Activated CD8-positive, alpha-beta T cell treated with anti-CD3 and anti-CD28 coated beads, Interleukin-2, amount 10 ng/mL, durations not matched to agents 7 days and 5 days (primary cell): ENCODE results near the gene PTPRC. TPM values are rescaled to one million over a fixed set of nuclear protein-coding genes. Genes with fewer than 3 reads are reported as not detected.

Experiments
- ATAC-seq: fragments of 150-1000 bp; cut with Tn5 transposase; one replicate; pipeline ENCODE4 v1.10.0; 2021; ENCODE audit warnings: moderate library complexity
- CTCF ChIA-PET: fragments of 350-600 bp; sonication (Branson Sonifier 250); formaldehyde crosslinking; loops from one replicate; lab custom pipeline; 2021; ENCODE audit warnings: antibody characterized with exemption; lab: Charles Lee
- POLR2A ChIA-PET: fragments of 350-600 bp; sonication (Branson Sonifier 250); formaldehyde crosslinking; loops from one replicate; lab custom pipeline; 2021; ENCODE audit warnings: antibody characterized with exemption; lab: Charles Lee
- DNase-seq: peaks from one replicate; pipeline ENCODE4 v3.0.0-alpha.2; 2020
- H3K27ac Mint-ChIP-seq: one replicate; pipeline ENCODE4 v1.8.0; 2021; ENCODE audit warnings: mild to moderate bottlenecking, mixed read lengths
- H3K27me3 Mint-ChIP-seq: one replicate; pipeline ENCODE4 v1.8.0; 2021; ENCODE audit warnings: low read depth, mixed read lengths
- H3K36me3 Mint-ChIP-seq: one replicate; pipeline ENCODE4 v1.8.0; 2021; ENCODE audit warnings: low read depth, mixed read lengths
- H3K4me1 Mint-ChIP-seq: one replicate; pipeline ENCODE4 v1.8.0; 2021; ENCODE audit warnings: low read depth, mixed read lengths
- H3K4me3 Mint-ChIP-seq: one replicate; pipeline ENCODE4 v1.8.0; 2021; ENCODE audit warnings: mild to moderate bottlenecking, mixed read lengths
- H3K9me3 Mint-ChIP-seq: one replicate; pipeline ENCODE4 v1.8.0; 2022; ENCODE audit warnings: mixed read lengths; ENCODE audit not compliant: insufficient read depth
- total RNA-seq, 2 experiments: library from RNA; stranded (reverse); gene quantifications; one replicate each; pipeline ENCODE4 v1.2.3, GENCODE V29; 2021

Gene PTPRC
- total RNA-seq, 2 experiments from 2014 or later: 604 to 619 TPM

DNA sequence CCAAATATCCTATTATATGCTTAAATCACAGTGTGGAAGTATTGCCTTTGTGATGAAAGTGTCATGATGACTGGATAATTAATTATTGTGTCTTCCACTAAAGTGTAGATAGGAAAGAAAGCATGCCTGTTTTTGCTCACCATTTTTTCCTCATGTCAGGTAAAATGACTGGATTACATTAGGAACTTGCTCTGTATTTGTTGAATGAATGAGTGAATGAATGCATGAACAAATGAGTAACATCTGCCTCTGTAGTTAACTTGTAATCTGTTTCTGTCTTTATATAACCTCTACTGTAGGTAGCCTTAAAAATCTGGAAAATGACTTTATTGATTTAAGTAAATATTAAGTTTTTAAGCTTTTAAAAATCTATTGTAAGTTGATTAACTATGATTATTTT, 2.9 kb upstream of the PTPRC start:
- Mint-ChIP-seq H3K9me3 (peaks cover 4% of the 10 kb centered on the region), H3K27ac (peak overlapping the region; percentile 67), H3K4me1 (peaks cover 66% of the 10 kb centered on the region), H3K36me3 (peaks cover 40% of the 10 kb centered on the region), H3K4me3 (peak overlapping the region; percentile 30), H3K27me3 (no peaks in the 10 kb centered on the region)
- ChIA-PET CTCF (interaction anchor here (1.5 to 10.6 kb wide), 3 partner anchors 14 to 46 kb away, joined by 4 to 169 read pairs (median 5); no protein-coding TSS in a partner anchor), POLR2A (interaction anchor here (1.0 to 8.2 kb wide), 7 partner anchors 12 to 117 kb away, joined by 3 to 215 read pairs (median 13); no protein-coding TSS in a partner anchor)
- ATAC-seq (no peak), DNase-seq (no peak)

DNA sequence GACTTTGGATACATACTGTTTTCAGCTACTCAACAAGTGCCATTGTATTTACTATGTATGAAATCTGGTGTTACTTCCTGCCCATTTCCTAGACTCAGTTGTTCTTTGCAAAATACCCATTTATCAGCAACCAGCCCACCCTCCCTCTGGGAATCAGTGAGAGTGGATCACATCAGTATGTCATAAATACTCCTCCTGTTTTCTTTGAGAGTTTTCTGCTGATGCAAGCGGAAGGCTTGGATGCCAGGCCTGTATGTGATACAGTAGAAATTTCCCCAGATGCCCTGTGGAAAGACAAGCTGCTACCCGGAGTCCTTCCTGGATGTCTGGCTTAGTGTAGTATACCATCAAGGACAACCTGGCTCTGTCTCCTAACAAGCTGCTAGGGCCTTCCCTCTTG, 2.4 kb upstream of the PTPRC start:
- ATAC-seq: no peak
- peak overlapping the region; percentile 24 for H3K4me3 Mint-ChIP-seq
- peaks cover 4% of the 10 kb centered on the region for H3K9me3 Mint-ChIP-seq
- ChIA-PET POLR2A (interaction anchor here (1.0 to 8.2 kb wide), 10 partner anchors 12 to 480 kb away, joined by 3 to 215 read pairs (median 6); partner anchors contain the start of gene NEK7), CTCF (interaction anchor here (1.0 to 10.6 kb wide), 4 partner anchors 14 to 80 kb away, joined by 3 to 169 read pairs (median 4); no protein-coding TSS in a partner anchor)
- H3K36me3 Mint-ChIP-seq: peaks cover 45% of the 10 kb centered on the region
- H3K27ac Mint-ChIP-seq: peak overlapping the region; percentile 89
- H3K4me1 Mint-ChIP-seq: peaks cover 61% of the 10 kb centered on the region
- DNase-seq: no peak
- no peaks in the 10 kb centered on the region for H3K27me3 Mint-ChIP-seq

DNA sequence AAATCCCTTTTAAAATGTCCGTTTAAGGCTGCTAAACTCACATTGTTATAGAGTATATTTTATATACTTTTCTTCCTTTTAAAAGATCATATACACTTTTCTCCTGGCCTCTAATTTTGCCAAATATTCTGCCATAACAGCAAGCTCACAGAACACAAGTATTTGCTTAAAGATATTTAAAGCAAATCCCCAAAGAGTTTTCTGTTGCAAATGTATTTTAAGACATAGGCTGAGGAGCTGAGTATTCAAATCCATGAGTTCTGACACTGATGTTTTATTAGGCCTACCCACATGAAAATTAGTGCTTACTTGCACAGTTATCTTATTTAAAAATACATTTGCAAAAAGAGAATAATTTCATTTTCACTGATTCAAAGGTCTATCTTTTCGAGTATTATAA, 1.7 kb upstream of the PTPRC start:
- DNase-seq (no peak), ATAC-seq (no peak)
- CTCF ChIA-PET: interaction anchor here (1.0 to 10.6 kb wide), 6 partner anchors 15 to 117 kb away, joined by 3 to 169 read pairs (median 5); no protein-coding TSS in a partner anchor
- peak overlapping the region; percentile 66 for H3K4me3 Mint-ChIP-seq
- no peaks in the 10 kb centered on the region for H3K27me3 Mint-ChIP-seq
- H3K9me3 Mint-ChIP-seq: no peaks in the 10 kb centered on the region
- peaks cover 49% of the 10 kb centered on the region for H3K36me3 Mint-ChIP-seq
- H3K4me1 Mint-ChIP-seq: peaks cover 54% of the 10 kb centered on the region
- POLR2A ChIA-PET: interaction anchor here (1.0 to 8.2 kb wide), 9 partner anchors 11 to 480 kb away, joined by 3 to 215 read pairs (median 6); partner anchors contain the start of gene NEK7
- peak overlapping the region; percentile 89 for H3K27ac Mint-ChIP-seq

DNA sequence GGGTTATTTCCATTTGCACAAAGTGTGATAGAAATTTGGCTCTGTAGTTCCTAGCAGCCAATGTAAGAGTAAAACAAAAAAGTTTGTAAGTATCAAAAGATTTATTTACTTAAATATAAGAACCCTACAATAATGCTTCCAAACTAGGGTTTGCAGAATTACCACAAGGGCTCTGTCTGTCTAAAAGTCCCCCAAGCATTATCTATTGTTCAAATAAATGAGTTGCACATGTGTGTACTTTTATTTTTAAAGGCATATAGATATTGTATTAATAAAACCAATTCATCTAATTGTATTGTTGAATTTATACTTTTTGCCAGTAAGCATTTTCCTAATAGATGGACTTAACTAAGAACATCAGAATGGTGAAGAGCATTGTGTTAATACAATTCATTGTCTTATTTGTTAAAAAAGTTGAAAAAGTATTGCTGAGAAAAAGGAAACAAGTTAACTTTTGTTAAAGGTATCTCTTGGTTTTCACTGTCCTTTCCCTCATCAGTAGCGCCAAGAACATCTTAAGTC, 863 bp upstream of the PTPRC start:
- DNase-seq: no peak
- ATAC-seq: no peak
- CTCF ChIA-PET: interaction anchor here (1.2 to 10.6 kb wide), 6 partner anchors 16 to 118 kb away, joined by 3 to 169 read pairs (median 5); no protein-coding TSS in a partner anchor
- POLR2A ChIA-PET: interaction anchor here (2.4 to 8.2 kb wide), 5 partner anchors 10 to 44 kb away, joined by 13 to 215 read pairs (median 17); no protein-coding TSS in a partner anchor
- peak overlapping the region; percentile 83 for H3K4me3 Mint-ChIP-seq
- peak overlapping the region; percentile 94 for H3K27ac Mint-ChIP-seq
- no peaks in the 10 kb centered on the region for H3K27me3 Mint-ChIP-seq
- peaks cover 48% of the 10 kb centered on the region for H3K4me1 Mint-ChIP-seq
- no peaks in the 10 kb centered on the region for H3K9me3 Mint-ChIP-seq
- peaks cover 56% of the 10 kb centered on the region for H3K36me3 Mint-ChIP-seq

DNA sequence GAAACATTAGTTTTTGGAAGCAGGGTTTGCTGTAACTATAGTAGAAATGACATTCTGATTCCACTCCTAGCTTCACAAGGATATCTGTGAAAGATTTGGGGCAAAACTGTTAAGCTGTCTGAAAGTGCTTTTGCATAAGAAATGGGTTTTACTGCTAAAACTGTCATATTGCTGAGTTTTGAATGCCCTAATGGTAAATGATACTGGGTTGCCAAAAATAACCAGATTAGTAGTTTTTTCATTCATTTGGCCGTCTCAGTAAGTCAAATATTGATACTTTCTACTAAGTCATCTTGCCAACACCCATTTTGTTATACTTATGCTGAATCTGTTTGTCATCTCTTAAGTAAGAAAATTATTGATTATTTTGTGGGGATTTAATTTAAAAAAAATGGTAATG, 399 bp upstream of the PTPRC start:
- Mint-ChIP-seq H3K36me3 (peaks cover 56% of the 10 kb centered on the region), H3K27me3 (no peaks in the 10 kb centered on the region), H3K4me3 (peak overlapping the region; percentile 83), H3K9me3 (no peaks in the 10 kb centered on the region), H3K4me1 (peaks cover 48% of the 10 kb centered on the region), H3K27ac (peak overlapping the region; percentile 94)
- POLR2A ChIA-PET: interaction anchor here (0.6 to 8.2 kb wide), 12 partner anchors 9 to 119 kb away, joined by 3 to 215 read pairs (median 10); no protein-coding TSS in a partner anchor
- ATAC-seq (peak; percentile 1), DNase-seq (no peak)
- CTCF ChIA-PET: interaction anchor here (1.2 to 10.6 kb wide), 7 partner anchors 16 to 118 kb away, joined by 3 to 169 read pairs (median 5); no protein-coding TSS in a partner anchor

DNA sequence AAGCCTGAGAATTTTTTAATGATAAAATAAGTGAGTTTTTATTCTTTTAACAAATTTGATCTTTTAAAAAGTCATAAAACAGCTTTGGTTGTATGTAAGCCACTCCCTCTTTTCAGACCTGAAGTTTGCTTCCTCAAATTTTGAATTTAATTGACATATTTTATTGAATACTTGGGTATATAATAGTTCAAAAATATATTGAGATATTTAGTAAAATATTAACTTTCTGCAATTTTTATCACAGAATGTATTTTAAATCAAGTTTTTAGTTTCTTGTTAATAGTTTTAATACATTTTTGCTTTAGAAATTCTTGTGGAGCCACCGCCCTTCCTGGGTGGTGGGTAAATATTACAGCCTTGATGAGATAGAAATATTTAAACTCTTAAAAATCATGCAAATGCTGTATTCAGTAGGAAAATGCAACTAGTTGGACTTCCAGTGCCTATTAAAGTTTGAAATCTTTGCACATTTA, 867 bp downstream of the PTPRC start:
- H3K27me3 Mint-ChIP-seq: no peaks in the 10 kb centered on the region
- H3K4me3 Mint-ChIP-seq: peak overlapping the region; percentile 83
- no peaks in the 10 kb centered on the region for H3K9me3 Mint-ChIP-seq
- ATAC-seq (no peak), DNase-seq (no peak)
- CTCF ChIA-PET: interaction anchor here (1.4 to 10.6 kb wide), 2 partner anchors 17 to 43 kb away, joined by 6 to 169 read pairs; no protein-coding TSS in a partner anchor
- H3K36me3 Mint-ChIP-seq: peaks cover 54% of the 10 kb centered on the region
- H3K27ac Mint-ChIP-seq: peak overlapping the region; percentile 97
- H3K4me1 Mint-ChIP-seq: peaks cover 46% of the 10 kb centered on the region
- POLR2A ChIA-PET: interaction anchor here (0.7 to 8.2 kb wide), 19 partner anchors 9 to 296 kb away, joined by 3 to 215 read pairs (median 5); no protein-coding TSS in a partner anchor

DNA sequence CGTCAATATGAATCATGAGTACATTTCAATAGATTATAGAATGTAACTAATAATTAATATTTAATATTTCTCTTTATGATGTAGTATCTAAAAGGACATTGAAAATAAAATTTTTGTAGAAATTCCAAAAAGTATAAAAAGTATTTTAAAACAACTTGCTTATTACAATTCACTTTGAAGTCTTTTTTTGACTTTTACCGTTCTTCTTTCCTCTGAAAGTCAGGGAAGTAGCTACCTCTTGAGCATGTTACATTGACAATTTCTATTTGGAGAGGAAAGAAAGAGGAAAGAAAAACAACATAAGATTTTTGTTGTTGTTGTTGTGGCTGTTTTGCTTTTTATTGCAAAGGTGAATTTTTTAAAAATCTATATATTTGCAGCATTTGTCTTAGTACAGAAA, 1.3 kb downstream of the PTPRC start:
- DNase-seq: no peak
- CTCF ChIA-PET: interaction anchor here (10.6 kb wide), 1 partner anchor 18 kb away, joined by 169 read pairs; no protein-coding TSS in a partner anchor
- Mint-ChIP-seq H3K4me1 (peaks cover 46% of the 10 kb centered on the region), H3K36me3 (peaks cover 55% of the 10 kb centered on the region), H3K4me3 (peak overlapping the region; percentile 83), H3K9me3 (no peaks in the 10 kb centered on the region), H3K27ac (peak overlapping the region; percentile 97), H3K27me3 (no peaks in the 10 kb centered on the region)
- ATAC-seq: no peak
- POLR2A ChIA-PET: interaction anchor here (0.7 to 8.2 kb wide), 15 partner anchors 8 to 296 kb away, joined by 3 to 215 read pairs (median 6); no protein-coding TSS in a partner anchor

DNA sequence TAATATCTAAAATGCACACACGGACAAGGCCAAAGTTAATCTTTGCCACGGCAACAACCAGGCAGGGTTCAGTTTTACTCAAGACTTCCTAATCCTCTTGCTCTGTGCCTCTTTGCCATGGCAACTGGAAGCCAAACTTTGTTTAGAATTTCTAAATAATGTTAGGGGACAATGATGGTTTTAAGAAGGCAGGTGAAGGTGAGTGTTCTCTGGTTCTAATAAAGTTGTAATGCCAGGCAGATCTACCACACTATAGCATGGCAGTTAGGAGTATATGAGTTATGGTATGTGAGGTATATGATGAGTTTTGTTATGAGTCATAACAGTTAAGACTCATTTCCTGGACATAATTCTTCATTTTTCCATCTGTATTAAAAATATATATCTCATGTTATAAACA, 2.7 kb downstream of the PTPRC start:
- Mint-ChIP-seq H3K9me3 (no peaks in the 10 kb centered on the region), H3K27ac (peak overlapping the region; percentile 86), H3K36me3 (peaks cover 61% of the 10 kb centered on the region), H3K4me1 (peaks cover 38% of the 10 kb centered on the region), H3K4me3 (peak overlapping the region; percentile 83), H3K27me3 (no peaks in the 10 kb centered on the region)
- POLR2A ChIA-PET: interaction anchor here (1.1 to 2.0 kb wide), 7 partner anchors 10 to 40 kb away, joined by 3 to 11 read pairs (median 5); no protein-coding TSS in a partner anchor
- CTCF ChIA-PET: interaction anchor here (1.6 kb wide), 1 partner anchor 20 kb away, joined by 7 read pairs; no protein-coding TSS in a partner anchor
- ATAC-seq (peak; percentile 80), DNase-seq (peak; percentile 74)

DNA sequence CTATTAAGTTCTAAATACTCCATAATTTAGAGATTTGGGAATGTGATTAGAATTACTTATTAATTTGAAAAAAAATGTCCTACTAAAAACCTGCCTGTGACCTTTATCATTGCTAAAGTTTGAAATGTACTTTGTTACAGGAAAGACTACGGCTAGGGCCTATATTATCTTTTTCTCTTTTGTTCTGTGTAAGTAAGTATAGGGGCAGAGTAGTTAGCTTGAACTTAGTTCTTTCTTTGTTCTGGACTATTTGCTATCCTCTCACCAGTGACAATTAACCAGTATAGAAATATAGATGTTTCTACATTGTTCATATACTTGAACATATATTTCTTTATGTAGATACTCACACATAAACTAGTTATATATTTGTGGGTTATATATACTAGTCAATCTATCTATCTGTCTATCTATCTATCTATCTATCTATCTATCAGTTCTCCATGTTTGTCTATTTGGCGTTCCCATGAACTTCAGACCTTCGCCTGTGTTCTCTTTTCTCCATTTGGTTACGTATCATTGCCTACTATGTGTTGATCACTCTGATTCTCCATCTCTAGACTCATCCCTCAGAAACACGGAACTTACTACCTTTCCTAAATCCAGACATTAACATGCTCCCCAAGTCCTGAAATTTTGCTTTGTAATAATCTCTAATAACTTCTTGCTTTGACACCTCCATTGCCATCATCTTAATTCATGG, 3.3 kb downstream of the PTPRC start:
- DNase-seq: no peak
- Mint-ChIP-seq H3K36me3 (peaks cover 67% of the 10 kb centered on the region), H3K9me3 (no peaks in the 10 kb centered on the region), H3K27ac (peak overlapping the region; percentile 86), H3K4me1 (peaks cover 38% of the 10 kb centered on the region), H3K27me3 (no peaks in the 10 kb centered on the region), H3K4me3 (peak overlapping the region; percentile 83)
- ATAC-seq: peak; percentile 24
- CTCF ChIA-PET: interaction anchor here (1.3 to 1.6 kb wide), 2 partner anchors 21 to 22 kb away, joined by 4 to 7 read pairs; no protein-coding TSS in a partner anchor
- POLR2A ChIA-PET: interaction anchor here (1.0 to 2.0 kb wide), 8 partner anchors 9 to 40 kb away, joined by 3 to 11 read pairs (median 5); no protein-coding TSS in a partner anchor

DNA sequence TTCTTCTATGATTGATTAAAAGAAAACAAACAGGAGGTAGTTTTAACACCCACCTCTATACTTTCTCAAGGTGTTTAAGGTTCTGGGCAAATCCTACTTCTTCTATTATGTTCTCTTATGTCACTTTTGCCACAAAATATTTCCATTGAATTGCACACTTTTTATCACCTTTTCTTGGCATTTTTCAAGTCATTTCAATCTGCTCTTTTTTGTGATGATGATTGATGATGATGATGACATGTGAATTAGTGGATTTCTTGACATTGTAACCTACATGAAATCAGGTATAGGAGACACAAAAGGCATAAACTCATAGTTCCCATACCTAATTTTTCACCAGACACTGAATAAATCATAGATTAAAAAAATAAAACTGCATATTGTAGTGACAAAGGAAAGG, 4.1 kb downstream of the PTPRC start:
- H3K4me3 Mint-ChIP-seq: peak overlapping the region; percentile 83
- H3K36me3 Mint-ChIP-seq: peaks cover 69% of the 10 kb centered on the region
- peak overlapping the region; percentile 86 for H3K27ac Mint-ChIP-seq
- no peaks in the 10 kb centered on the region for H3K27me3 Mint-ChIP-seq
- no peak for DNase-seq
- ATAC-seq: no peak
- H3K9me3 Mint-ChIP-seq: no peaks in the 10 kb centered on the region
- peaks cover 35% of the 10 kb centered on the region for H3K4me1 Mint-ChIP-seq
- CTCF ChIA-PET: interaction anchor here (1.3 to 1.6 kb wide), 2 partner anchors 21 to 23 kb away, joined by 4 to 7 read pairs; no protein-coding TSS in a partner anchor
- POLR2A ChIA-PET: interaction anchor here (1.5 to 2.0 kb wide), 5 partner anchors 8 to 39 kb away, joined by 3 to 11 read pairs (median 8); no protein-coding TSS in a partner anchor

DNA sequence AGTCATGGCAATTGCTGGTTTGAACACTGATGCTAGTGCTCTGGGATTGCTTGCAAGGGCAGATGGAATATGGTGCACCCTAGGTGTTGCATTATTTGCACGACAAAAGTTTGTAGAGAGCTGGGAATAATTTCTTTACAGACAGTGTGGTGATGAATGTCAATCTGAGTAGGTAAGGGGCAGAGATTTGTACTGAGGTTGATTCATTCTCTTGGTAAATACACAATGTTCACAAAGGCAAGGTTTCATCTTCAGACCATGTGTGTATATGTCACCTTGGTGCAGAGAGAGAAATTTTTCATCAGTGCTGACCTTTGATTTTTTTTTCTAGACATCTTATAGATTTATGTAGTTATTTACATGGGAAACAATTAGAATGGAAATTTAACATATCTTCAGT, 5.0 kb downstream of the PTPRC start:
- CTCF ChIA-PET: no interaction called here
- Mint-ChIP-seq H3K4me3 (peak overlapping the region; percentile 83), H3K27me3 (no peaks in the 10 kb centered on the region), H3K9me3 (no peaks in the 10 kb centered on the region), H3K36me3 (peaks cover 78% of the 10 kb centered on the region), H3K27ac (peak overlapping the region; percentile 86), H3K4me1 (peaks cover 42% of the 10 kb centered on the region)
- ATAC-seq (peak; percentile 6), DNase-seq (no peak)
- POLR2A ChIA-PET: interaction anchor here (8.9 to 9.0 kb wide), 2 partner anchors 6 to 21 kb away, joined by 89 to 90 read pairs; partner anchors contain the start of gene PTPRC
